MM.1S (cell line): ENCODE results near the gene PWP2.
"Not testable (repeated sequence)": the region's sequence is repeated elsewhere in the genome, so short reads cannot be mapped to it uniquely, and the experiment has no call there.

Experiments
- DNase-seq: peaks from one replicate; pipeline ENCODE4 v3.0.0-alpha.2; 2015
- H2AFZ ChIP-seq: fragments of 300-600 bp; sonication (generic); 2 replicates; pipeline ENCODE4 v1.6.0; 2016; ENCODE audit warnings: antibody characterized with exemption, low read length
- H3F3A ChIP-seq: fragments of 300-600 bp; sonication (generic); 2 replicates; pipeline ENCODE4 v1.6.1; 2016; ENCODE audit warnings: mild to moderate bottlenecking, antibody characterized with exemption, low read length, moderate library complexity, mixed read lengths; ENCODE audit not compliant: insufficient read depth
- H3K27ac ChIP-seq: fragments of 300-600 bp; sonication (generic); 2 replicates; pipeline ENCODE4 v1.5.1; 2016; ENCODE audit warnings: mild to moderate bottlenecking, low read length
- H3K27me3 ChIP-seq: fragments of 300-600 bp; sonication (generic); replicated peaks from 2 replicates; pipeline ENCODE4 v1.6.0; 2016; ENCODE audit warnings: low read length; ENCODE audit not compliant: insufficient read depth
- H3K36me3 ChIP-seq: fragments of 300-600 bp; sonication (generic); replicated peaks from 2 replicates; pipeline ENCODE4 v1.6.1; 2016; ENCODE audit warnings: mild to moderate bottlenecking, low read length, mixed read lengths; ENCODE audit not compliant: insufficient read depth
- H3K4me1 ChIP-seq: fragments of 300-600 bp; sonication (generic); 2 replicates; pipeline ENCODE4 v1.6.1; 2016; ENCODE audit warnings: low read length, mixed read lengths
- H3K4me2 ChIP-seq: fragments of 300-600 bp; sonication (generic); 2 replicates; pipeline ENCODE4 v1.6.0; 2016; ENCODE audit warnings: low read depth, low read length
- H3K4me3 ChIP-seq: fragments of 300-600 bp; sonication (generic); 2 replicates; pipeline ENCODE4 v1.5.1; 2016; ENCODE audit warnings: low read length, mixed read lengths
- H3K79me2 ChIP-seq: fragments of 300-600 bp; sonication (generic); 2 replicates; pipeline ENCODE4 v1.6.1; 2016; ENCODE audit warnings: mixed run types, low read length, mixed read lengths
- H3K9ac ChIP-seq: fragments of 300-600 bp; sonication (generic); 2 replicates; pipeline ENCODE4 v1.6.1; 2016; ENCODE audit warnings: low read length, mixed read lengths
- H3K9me2 ChIP-seq: fragments of 300-600 bp; sonication (generic); replicated peaks from 2 replicates; pipeline ENCODE4 v1.6.1; 2016; ENCODE audit warnings: mild to moderate bottlenecking, low read length, mixed read lengths; ENCODE audit not compliant: insufficient read depth
- H3K9me3 ChIP-seq: fragments of 300-600 bp; sonication (generic); replicated peaks from 2 replicates; pipeline ENCODE4 v1.6.1; 2016; ENCODE audit warnings: mild to moderate bottlenecking, low read length, mixed read lengths; ENCODE audit not compliant: insufficient read depth
- H4K20me1 ChIP-seq: fragments of 300-600 bp; sonication (generic); 2 replicates; pipeline ENCODE4 v1.6.1; 2016; ENCODE audit warnings: mild to moderate bottlenecking, low read length, moderate library complexity, mixed read lengths; ENCODE audit not compliant: insufficient read depth

Gene PWP2

DNA sequence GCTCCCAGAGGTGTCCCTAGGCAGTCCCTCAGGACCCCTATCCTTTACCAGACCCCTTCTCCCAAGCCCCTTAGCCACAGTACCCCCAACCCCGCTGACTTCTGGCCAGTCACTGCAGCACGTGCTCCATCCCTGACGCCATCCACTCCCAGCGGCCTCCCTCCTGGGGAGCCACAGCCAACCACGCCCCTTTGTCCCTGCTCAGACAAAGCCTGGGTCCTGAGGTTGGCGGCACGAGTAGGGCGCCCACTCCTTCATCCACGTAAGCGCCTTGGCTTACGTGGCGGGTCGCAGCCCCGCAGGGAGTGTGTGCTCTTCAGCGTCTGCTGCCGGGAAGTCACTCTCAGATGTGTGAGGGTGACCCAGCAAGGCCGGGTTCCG is 33.3 kb downstream of the PWP2 start:
- not testable (repeated sequence) for H4K20me1 ChIP-seq, H3K4me1 ChIP-seq, H3K27me3 ChIP-seq, H3K9ac ChIP-seq, H2AFZ ChIP-seq, H3K9me2 ChIP-seq, H3F3A ChIP-seq, H3K9me3 ChIP-seq, DNase-seq, H3K4me3 ChIP-seq, H3K27ac ChIP-seq, H3K79me2 ChIP-seq, H3K4me2 ChIP-seq, H3K36me3 ChIP-seq

- not testable (repeated sequence) for H2AFZ ChIP-seq, H4K20me1 ChIP-seq, H3F3A ChIP-seq
Measured at GRCh38 chr21:44142470-44142869, 35.3 kb downstream of the PWP2 start.

GRCh38 chr21:44143380-44143779 is 36.2 kb downstream of the PWP2 start:
- H3K4me1 ChIP-seq, H3K27me3 ChIP-seq, H3K9me3 ChIP-seq, H4K20me1 ChIP-seq, H3K4me2 ChIP-seq, H3F3A ChIP-seq, H2AFZ ChIP-seq, H3K36me3 ChIP-seq, H3K9ac ChIP-seq, H3K4me3 ChIP-seq, DNase-seq, H3K9me2 ChIP-seq, H3K79me2 ChIP-seq: not testable (repeated sequence)
- H3K27ac ChIP-seq = peak overlapping the region; percentile 72; the same call in 1 of the 2 replicates

More at GRCh38 chr21:44142470-44142869, 35.3 kb downstream of the PWP2 start:
- not testable (repeated sequence) for H3K4me1 ChIP-seq, H3K4me2 ChIP-seq, H3K36me3 ChIP-seq, H3K27me3 ChIP-seq, H3K4me3 ChIP-seq, H3K79me2 ChIP-seq, H3K9me2 ChIP-seq, H3K9me3 ChIP-seq, H3K9ac ChIP-seq
- H3K27ac ChIP-seq = peak overlapping the region; percentile 35; the same call in 1 of the 2 replicates
- DNase-seq = peak; percentile 5

GRCh38 chr21:44143996-44144395 is 36.8 kb downstream of the PWP2 start:
- H2AFZ ChIP-seq, H3F3A ChIP-seq, H3K79me2 ChIP-seq, H3K9me2 ChIP-seq, H3K4me3 ChIP-seq, H3K27me3 ChIP-seq, H4K20me1 ChIP-seq, H3K9me3 ChIP-seq, H3K4me2 ChIP-seq, H3K36me3 ChIP-seq, H3K4me1 ChIP-seq: not testable (repeated sequence)
- H3K9ac ChIP-seq = peak overlapping the region; percentile 42; the same call in 1 of the 2 replicates
- peak; percentile 55 for DNase-seq
- H3K27ac ChIP-seq = peak overlapping the region; percentile 72; the same call in 1 of the 2 replicates

DNA sequence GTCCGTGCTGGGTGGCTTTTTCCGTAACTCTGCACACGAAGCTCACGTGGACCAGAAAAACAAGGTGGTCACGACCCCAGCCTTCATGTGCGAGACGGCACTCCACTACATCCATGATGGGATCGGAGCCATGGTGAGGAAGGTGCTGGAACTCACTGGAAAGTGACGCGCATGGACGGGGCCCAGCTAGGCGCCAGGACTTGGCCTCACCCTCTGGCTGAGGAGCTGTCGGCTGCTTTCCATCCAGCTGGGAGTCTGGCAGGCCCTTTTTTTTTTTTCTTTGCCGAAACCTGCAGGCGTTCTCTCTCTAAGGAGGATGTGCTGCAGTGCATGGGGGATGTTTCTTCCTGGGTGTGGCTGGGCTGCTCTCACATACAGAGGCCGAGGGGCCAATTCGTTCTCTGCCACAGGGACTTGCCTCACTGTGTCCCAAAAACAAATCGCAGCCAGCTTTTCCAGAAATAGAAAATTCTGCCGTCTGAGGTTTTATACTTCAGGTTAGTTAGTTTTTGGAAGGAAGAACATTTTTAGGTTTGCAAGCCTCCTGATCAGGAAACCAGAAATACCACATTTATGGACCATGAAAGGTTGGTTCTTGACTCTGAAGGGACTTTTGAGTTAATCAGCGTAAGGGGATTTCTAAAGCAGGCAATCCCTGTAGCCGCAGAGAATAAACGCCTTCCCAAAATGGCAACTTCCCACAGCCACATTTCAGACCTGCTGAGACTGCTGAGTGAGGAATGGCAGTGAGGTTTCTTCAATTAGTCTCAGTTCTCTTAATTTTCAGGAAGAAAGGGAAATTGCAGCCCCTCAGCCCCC is 37.8 kb downstream of the PWP2 start:
- H3K27ac ChIP-seq = peak overlapping the region; percentile 72; the same call in 1 of the 2 replicates

GRCh38 chr21:44145616-44146015 is 38.4 kb downstream of the PWP2 start:
- H3K9ac ChIP-seq, H4K20me1 ChIP-seq, H3F3A ChIP-seq, H3K4me2 ChIP-seq, H3K27me3 ChIP-seq, H3K9me2 ChIP-seq, H3K79me2 ChIP-seq, H3K4me1 ChIP-seq, DNase-seq, H3K4me3 ChIP-seq, H3K36me3 ChIP-seq, H2AFZ ChIP-seq, H3K9me3 ChIP-seq: not testable (repeated sequence)
- peak overlapping the region; percentile 51; the same call in 1 of the 2 replicates for H3K27ac ChIP-seq

More for the DNA sequence above, 37.8 kb downstream of the PWP2 start:
- not testable (repeated sequence) for H3F3A ChIP-seq, H3K36me3 ChIP-seq, H3K4me2 ChIP-seq, H3K79me2 ChIP-seq, H3K4me3 ChIP-seq, H3K9me2 ChIP-seq, H3K4me1 ChIP-seq, H3K27me3 ChIP-seq, H2AFZ ChIP-seq, H3K9ac ChIP-seq, H3K9me3 ChIP-seq, H4K20me1 ChIP-seq, DNase-seq

GRCh38 chr21:44147108-44147507 is 39.9 kb downstream of the PWP2 start:
- not testable (repeated sequence) for H3K4me3 ChIP-seq, H3K4me1 ChIP-seq, H3K27ac ChIP-seq, H2AFZ ChIP-seq, H3K4me2 ChIP-seq, H3K27me3 ChIP-seq, DNase-seq, H4K20me1 ChIP-seq, H3K79me2 ChIP-seq, H3F3A ChIP-seq, H3K36me3 ChIP-seq, H3K9me3 ChIP-seq, H3K9ac ChIP-seq, H3K9me2 ChIP-seq

DNA sequence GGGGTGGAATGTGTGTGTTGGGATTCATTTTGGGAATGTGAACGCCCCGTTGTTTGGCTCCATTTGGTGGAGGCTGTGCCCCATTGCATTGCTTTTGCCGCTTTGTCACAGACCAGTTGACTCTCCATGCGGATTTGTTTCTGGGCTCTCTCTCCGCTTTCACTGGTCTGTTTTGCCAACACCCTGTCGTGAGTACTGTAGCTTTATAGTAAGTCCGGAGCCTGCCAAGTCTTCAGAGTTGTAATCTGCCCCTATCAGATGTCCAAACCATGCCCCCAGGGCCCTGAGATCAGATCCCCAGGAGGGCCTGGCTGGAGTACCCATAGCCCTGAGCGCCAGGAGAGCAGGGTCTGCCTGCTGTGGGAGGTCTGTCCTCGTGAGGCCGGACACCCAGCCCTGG is 43.1 kb downstream of the PWP2 start:
- not testable (repeated sequence) for H3K9me2 ChIP-seq, H3F3A ChIP-seq, H3K27me3 ChIP-seq, H2AFZ ChIP-seq, DNase-seq, H3K4me1 ChIP-seq, H3K9me3 ChIP-seq, H3K27ac ChIP-seq, H3K4me2 ChIP-seq, H3K36me3 ChIP-seq, H3K9ac ChIP-seq, H3K4me3 ChIP-seq, H3K79me2 ChIP-seq, H4K20me1 ChIP-seq
